Stomach (tissue), 9 donors: ENCODE data around the gene RABGAP1L. TPM values are rescaled to one million over a fixed set of nuclear protein-coding genes. Genes with fewer than 3 reads are reported as not detected.

Experiments used
- DNase-seq, 2 donors: peaks; one replicate each; pipeline versions ENCODE4 v3.0.0 to v3.0.0-alpha.2; 2013 to 2019
- H3K27ac ChIP-seq, 5 donors: fragments of 200-600 bp in 4 of 5; sonication (generic) in 4 of 5; one replicate each; pipeline ENCODE4 v1.5.1; 2013 to 2019; ENCODE audit warnings: mild to moderate bottlenecking in 1 of 5, moderate library complexity in 1 of 5
- H3K27me3 ChIP-seq, 3 donors: fragments of 200-600 bp; sonication (generic); one replicate each; pipeline ENCODE4 v1.5.1; 2017 to 2019; ENCODE audit warnings: mixed run types in 1 of 3
- H3K36me3 ChIP-seq, 4 donors: fragments of 200-600 bp; sonication (generic); 1 replicate in 3 of 4; 2 replicates in 1 of 4; pipeline ENCODE4 v1.5.1; 2016 to 2019
- H3K4me1 ChIP-seq, 4 donors: fragments of 200-600 bp; sonication (generic); one replicate each; pipeline ENCODE4 v1.5.1; 2016 to 2019
- H3K4me3 ChIP-seq, 4 donors: fragments of 200-600 bp; sonication (generic) in 3 of 4; one replicate each; pipeline ENCODE4 v1.5.1; 2016 to 2019; ENCODE audit warnings: mild to moderate bottlenecking in 1 of 4
- H3K9me3 ChIP-seq, 4 donors: fragments of 200-600 bp; sonication (generic); one replicate each; pipeline ENCODE4 v1.5.1; 2016 to 2019
- EP300 ChIP-seq: sonication (generic); formaldehyde crosslinking; IDR thresholded peaks from one replicate; pipeline ENCODE4 v1.6.1; 2017; ENCODE audit warnings: antibody characterized with exemption
- POLR2A ChIP-seq, 4 donors: fragments of 450-650 bp; IDR thresholded peaks; one replicate each; pipeline ENCODE4 v1.6.1; 2016; ENCODE audit warnings: antibody characterized with exemption in 4 of 4, control low read depth in 2 of 4, mild to moderate bottlenecking in 1 of 4, moderate library complexity in 1 of 4
- POLR2AphosphoS5 ChIP-seq, 3 donors: sonication (generic); formaldehyde crosslinking; IDR thresholded peaks; one replicate each; pipeline ENCODE4 v1.6.1; 2016; ENCODE audit warnings: antibody characterized with exemption in 3 of 3
- WGBS, 5 donors: extraction: QIAGEN DNeasy Blood & Tissue Kit in 3 of 5; methylation state at CpG; one replicate each; pipeline versions ENCODE4 v1.1.5 to v1.1.7; 2013 to 2018; 5-methylcytosine and 5-hydroxymethylcytosine counted together
- intact Hi-C: fragments of 100-400 bp; cut with DNase I; formaldehyde crosslinking; loops from one replicate; pipeline ENCODE4 v1.15.1; 2023; ENCODE audit warnings: low total_unique reads
- polyA plus RNA-seq, 3 donors: library from polyadenylated mRNA; stranded (reverse); fragments of 200-250 nt; gene quantifications; one replicate each; pipeline ENCODE4 v1.2.3, GENCODE V29; 2013
- total RNA-seq, 5 donors: library from RNA; depleted of rRNA; stranded (reverse); fragments of >200 nt; gene quantifications; one replicate each; pipeline versions ENCODE4 v1.1.0 to v1.2.3, GENCODE V29; 2014 to 2016
- TF ChIP-seq, protein P1 (sequence below), 7 experiments: fragments of 450-650 bp in 4 of 7; fragments of 200-600 bp in 3 of 7; sonication (generic) in 3 of 7; IDR thresholded peaks; one replicate each; pipeline ENCODE4 v1.5.1; 2016 to 2019; ENCODE audit warnings: antibody characterized with exemption in 7 of 7, control low read depth in 2 of 7, mild to moderate bottlenecking in 1 of 7
- donor health status: healthy with polysubstance abuse.
- donor health status: Bipolar disorder and iron deficiency.
- donor health status: healthy.

The RABGAP1L gene
- total and polyA plus RNA-seq, 8 donors, result 14.2 to 238 (median 57.9) TPM

DNA sequence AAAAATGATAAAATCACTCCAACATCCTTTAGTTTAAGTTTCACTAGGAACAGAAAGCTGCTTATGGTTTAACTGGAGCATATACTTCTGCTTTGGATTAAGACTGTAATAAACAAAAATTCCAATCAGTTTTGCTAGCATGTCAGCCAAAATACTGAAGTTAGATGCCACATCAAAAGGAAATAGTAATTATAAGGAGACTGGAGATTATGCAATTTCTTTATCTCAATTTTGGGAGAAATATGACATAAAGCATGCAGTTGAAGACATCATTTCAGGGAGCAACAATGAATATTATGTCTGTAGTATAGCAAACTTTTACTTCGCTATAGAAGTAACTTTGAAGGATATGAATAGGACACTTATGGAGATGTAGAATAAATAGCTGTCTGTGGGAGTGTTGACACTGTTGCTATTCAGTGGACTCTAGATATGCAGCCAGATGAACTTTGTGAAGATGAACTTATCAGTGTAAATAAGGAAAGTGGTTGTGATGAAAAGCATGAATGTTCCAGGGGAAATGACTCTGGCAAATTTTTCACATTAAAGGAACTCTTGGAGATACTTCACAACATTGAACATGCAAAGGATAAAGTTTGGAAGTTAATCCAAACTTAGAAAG, 107.8 kb downstream of the RABGAP1L start:
- intact Hi-C loops, result loop anchor here (10.0 kb wide), 1 partner anchor 458 kb away; no protein-coding TSS in a partner anchor
- peaks cover 0 to 4% (median 0%) of the 10 kb centered on the region in 4 donors for H3K4me1 ChIP-seq
- peaks cover 0 to 5% (median 0%) of the 10 kb centered on the region in 4 donors for H3K36me3 ChIP-seq
- no peaks in the 10 kb centered on the region for H3K9me3 ChIP-seq
- TF ChIP-seq POLR2AphosphoS5 (IDR thresholded peaks at IDR 0.05), result no peak
- TF ChIP-seq, protein P1, sequence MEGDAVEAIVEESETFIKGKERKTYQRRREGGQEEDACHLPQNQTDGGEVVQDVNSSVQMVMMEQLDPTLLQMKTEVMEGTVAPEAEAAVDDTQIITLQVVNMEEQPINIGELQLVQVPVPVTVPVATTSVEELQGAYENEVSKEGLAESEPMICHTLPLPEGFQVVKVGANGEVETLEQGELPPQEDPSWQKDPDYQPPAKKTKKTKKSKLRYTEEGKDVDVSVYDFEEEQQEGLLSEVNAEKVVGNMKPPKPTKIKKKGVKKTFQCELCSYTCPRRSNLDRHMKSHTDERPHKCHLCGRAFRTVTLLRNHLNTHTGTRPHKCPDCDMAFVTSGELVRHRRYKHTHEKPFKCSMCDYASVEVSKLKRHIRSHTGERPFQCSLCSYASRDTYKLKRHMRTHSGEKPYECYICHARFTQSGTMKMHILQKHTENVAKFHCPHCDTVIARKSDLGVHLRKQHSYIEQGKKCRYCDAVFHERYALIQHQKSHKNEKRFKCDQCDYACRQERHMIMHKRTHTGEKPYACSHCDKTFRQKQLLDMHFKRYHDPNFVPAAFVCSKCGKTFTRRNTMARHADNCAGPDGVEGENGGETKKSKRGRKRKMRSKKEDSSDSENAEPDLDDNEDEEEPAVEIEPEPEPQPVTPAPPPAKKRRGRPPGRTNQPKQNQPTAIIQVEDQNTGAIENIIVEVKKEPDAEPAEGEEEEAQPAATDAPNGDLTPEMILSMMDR (IDR thresholded peaks at IDR 0.05), result no peak
- no peak for TF ChIP-seq POLR2A (IDR thresholded peaks at IDR 0.05)
- TF ChIP-seq EP300, result no peak
- no peak overlapping the region for H3K27ac ChIP-seq
- peak in 1 of 2 donors; percentile 28 for DNase-seq
- H3K4me3 ChIP-seq, result no peak overlapping the region
- H3K27me3 ChIP-seq, result no peaks in the 10 kb centered on the region
- 76 to 85% (median 84%) methylated on average over 1 of the region's 1 CpG for WGBS, 5 donors

DNA sequence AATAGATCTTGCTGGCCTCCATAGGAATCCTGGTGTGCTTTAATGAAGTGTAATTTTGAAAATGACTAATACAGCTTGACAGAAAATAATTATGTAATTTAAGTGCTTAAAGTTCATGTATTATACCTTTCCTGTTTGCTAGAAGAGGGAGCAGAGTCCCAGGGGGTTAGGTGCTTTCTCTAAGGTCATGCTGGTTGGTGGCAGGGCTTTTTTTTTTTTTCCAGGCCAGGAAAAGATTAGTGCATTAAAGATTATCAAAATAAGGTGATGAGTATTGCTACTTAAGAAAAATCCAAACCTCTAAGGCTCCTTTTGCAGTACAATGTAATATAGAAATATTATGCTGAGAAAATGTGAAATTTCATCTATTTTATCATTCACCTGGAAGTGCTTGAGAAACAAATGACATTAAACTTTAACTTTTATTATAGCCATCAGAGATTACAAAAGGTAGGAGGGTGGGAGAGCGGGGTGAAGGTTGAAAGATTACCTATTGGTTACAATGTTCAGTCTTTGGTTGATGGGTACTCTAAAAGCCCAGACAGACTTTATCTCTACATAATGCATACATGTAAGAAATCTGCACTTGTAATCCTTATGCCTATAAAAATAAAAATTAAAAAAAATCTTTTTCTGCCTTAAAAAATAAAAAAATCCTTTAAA, 110.8 kb downstream of the RABGAP1L start:
- Histone ChIP-seq H3K27ac (no peak overlapping the region), H3K4me3 (no peak overlapping the region), H3K36me3 (peaks cover 0 to 5% (median 0%) of the 10 kb centered on the region in 4 donors), H3K27me3 (no peaks in the 10 kb centered on the region), H3K4me1 (no peaks in the 10 kb centered on the region), H3K9me3 (no peaks in the 10 kb centered on the region)
- intact Hi-C loops, result loop anchor here (10.0 kb wide), 1 partner anchor 455 kb away; no protein-coding TSS in a partner anchor
- TF ChIP-seq POLR2A (IDR thresholded peaks at IDR 0.05) (no peak), EP300 (no peak), POLR2AphosphoS5 (IDR thresholded peaks at IDR 0.05) (no peak)
- TF ChIP-seq, protein P1 (IDR thresholded peaks at IDR 0.05), result no peak
- DNase-seq, result no peak
- 89 to 100% (median 100%) methylated on average over 1 of the region's 1 CpG for WGBS, 5 donors

DNA sequence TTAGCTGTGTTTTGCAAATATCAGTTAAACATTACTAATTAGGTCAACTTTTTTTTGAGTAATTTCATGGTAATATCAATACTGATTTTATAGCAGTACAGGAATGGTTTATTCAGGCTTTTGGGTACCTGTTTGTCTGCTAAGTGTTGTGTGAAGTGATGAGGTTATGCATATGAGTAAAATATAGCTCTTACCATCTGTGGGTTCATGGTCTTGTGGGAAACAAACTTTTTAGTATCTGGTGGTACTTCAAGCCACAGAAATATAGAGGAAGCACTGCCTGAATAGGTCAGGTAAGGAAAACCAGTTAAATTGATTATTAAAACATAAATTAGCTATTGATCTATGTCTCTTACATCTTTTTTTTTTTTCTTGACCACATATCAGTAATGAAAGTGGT, 113.9 kb downstream of the RABGAP1L start:
- no peak for DNase-seq
- intact Hi-C loops, result no loop called here
- H3K4me1 ChIP-seq, result no peaks in the 10 kb centered on the region
- peaks cover 0 to 13% (median 6%) of the 10 kb centered on the region in 4 donors for H3K36me3 ChIP-seq
- H3K9me3 ChIP-seq, result no peaks in the 10 kb centered on the region
- no peaks in the 10 kb centered on the region for H3K27me3 ChIP-seq
- H3K4me3 ChIP-seq, result no peak overlapping the region
- no peak for TF ChIP-seq EP300
- TF ChIP-seq, protein P1 (IDR thresholded peaks at IDR 0.05), result no peak
- H3K27ac ChIP-seq, result no peak overlapping the region

DNA sequence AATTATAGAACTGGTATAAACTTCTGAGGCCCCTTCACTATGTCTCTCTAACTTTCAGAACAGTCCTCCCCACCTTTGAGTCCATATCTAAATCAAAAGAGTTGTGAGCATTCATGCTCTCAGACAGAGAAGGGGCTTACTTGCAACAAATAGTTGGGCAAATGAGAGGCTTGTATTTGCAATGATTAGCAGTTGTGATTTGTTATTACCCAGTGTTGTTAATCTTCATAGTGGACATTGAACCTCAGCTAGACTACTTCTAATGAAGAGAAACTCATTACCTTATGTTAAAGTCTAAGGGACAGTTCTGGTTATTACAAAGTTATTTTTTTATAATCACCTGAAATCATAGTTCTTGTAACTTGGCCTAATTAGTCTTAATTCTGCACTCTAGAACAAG, 114.5 kb downstream of the RABGAP1L start:
- H3K36me3 ChIP-seq, result peaks cover 0 to 17% (median 9%) of the 10 kb centered on the region in 4 donors
- H3K4me3 ChIP-seq, result no peak overlapping the region
- no peak for DNase-seq
- no peak overlapping the region for H3K27ac ChIP-seq
- TF ChIP-seq EP300 (no peak), POLR2A (IDR thresholded peaks at IDR 0.05) (no peak), POLR2AphosphoS5 (IDR thresholded peaks at IDR 0.05) (no peak)
- TF ChIP-seq, protein P1 (IDR thresholded peaks at IDR 0.05), result no peak
- H3K4me1 ChIP-seq, result no peaks in the 10 kb centered on the region
- H3K9me3 ChIP-seq, result no peaks in the 10 kb centered on the region
- intact Hi-C loops, result no loop called here
- H3K27me3 ChIP-seq, result no peaks in the 10 kb centered on the region
